Sciatic nerve (tissue), 2 donors: ENCODE results near the gene ZC3H12C. TPM values are rescaled to one million over a fixed set of nuclear protein-coding genes. Genes with fewer than 3 reads are reported as not detected.
"Not testable (repeated sequence)": the region's sequence is repeated elsewhere in the genome, so short reads cannot be mapped to it uniquely, and the experiment has no call there.

Experiments
- ATAC-seq: fragments of 200-7000 bp; cut with Tn5 transposase; one replicate; pipeline ENCODE4 v1.9.1; 2020; ENCODE audit warnings: mild to moderate bottlenecking, moderate library complexity
- DNase-seq: peaks from one replicate; pipeline ENCODE4 v3.0.0-alpha.2; 2020; ENCODE audit warnings: low spot score
- intact Hi-C: fragments of 100-400 bp; cut with DNase I; formaldehyde crosslinking; loops from one replicate; pipeline ENCODE4 v1.14.2; 2022
- total RNA-seq: library from RNA; stranded (reverse); fragmentation: NEBNext Ultra II Directional; extraction: Animal tissue kit (Norgen Biotek cat#: 25700); gene quantifications from one replicate; pipeline ENCODE4 v1.2.1, GENCODE V29; 2021
- donor health status: DM: no; HTN: no; CAD: no.
- donor health status: DM: no; HTN: no; CAD: no.

ZC3H12C gene
- total RNA-seq, 1 donor from 2014 or later: 30.4 TPM

DNA sequence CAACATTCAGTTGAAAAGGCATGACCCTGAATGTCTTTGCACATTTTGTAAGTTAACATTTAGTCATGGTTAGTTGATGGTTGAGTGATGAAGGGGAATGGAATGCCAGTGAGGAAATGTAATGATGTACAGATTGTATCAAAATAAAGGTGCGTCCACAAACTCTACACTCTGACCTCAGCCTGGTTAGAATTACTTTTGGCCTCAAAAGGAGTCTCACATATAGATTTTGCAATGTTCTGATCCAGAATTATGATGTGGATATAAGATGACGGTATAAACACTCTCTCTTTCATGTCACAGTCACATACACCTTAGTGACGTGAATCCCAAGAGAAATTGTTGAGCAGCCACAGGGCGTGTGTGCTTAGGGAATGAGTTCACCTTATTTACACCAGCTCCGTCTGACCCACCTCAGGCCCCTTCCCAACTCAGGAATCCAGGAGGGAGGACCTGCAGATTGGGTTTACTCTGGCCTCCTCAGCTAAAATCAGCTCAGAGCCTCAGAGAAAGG, 103.1 kb downstream of the ZC3H12C start:
- no peak for DNase-seq
- ATAC-seq: peak; percentile 56
- intact Hi-C loops: no loop called here

DNA sequence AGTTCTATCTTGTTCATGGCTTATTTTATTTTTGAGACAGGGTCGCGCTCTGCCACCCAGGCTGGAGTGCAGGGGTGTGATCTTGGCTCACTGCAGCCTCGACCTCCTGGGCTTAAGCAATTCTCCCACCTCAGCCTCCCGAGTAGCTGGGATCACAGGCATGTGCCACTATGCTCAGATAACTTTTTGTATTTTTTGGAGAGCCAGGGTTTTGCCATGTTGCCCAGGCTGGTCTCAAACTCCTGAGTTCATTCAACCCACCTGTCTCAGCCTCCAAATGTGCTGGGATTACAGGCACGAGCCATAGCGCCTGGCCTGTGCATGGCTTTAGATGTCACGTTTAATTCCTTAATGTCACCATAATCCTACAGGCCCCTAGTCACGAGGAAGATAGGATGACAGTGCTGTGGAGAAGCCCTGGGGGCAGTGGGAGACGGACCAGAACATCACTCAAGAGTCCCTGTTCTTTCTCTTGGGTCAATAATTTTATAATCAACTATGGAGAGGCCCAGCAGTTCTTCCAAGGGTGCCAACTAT, 103.8 kb downstream of the ZC3H12C start:
- intact Hi-C loops: no loop called here
- ATAC-seq (no peak), DNase-seq (no peak)

DNA sequence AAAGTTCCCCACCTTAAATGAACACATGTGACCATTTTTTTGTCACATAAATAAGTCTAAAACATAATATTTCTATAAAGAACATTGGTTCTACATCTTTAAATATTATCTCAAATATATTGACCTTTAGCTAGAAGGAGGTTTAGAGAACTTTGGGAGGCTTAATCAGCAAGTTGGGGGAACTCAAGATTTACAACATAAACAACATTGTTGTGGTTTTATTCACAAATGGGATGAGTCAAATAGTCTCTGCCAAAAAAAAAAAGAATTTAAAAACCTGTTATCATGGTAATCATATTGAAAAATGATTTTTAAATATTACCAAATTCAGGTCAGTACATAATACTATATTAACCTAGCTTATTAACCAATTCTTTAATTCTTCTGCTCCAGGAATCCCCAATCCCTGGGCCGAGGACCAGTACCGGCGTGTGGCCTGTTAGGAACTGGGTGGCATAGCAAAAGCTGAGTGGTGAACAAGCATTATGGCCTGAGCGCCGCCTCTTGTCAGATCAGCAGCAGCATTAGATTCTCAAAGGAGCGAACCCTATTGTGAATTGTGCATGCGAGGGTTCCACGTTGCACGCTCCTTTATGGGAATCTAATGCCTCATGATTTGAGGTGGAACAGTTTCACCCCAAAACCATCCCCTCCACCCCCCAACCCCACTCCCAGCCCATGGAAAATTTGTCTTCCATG, 105.0 kb downstream of the ZC3H12C start:
- intact Hi-C loops: no loop called here
- no peak for ATAC-seq
- no peak for DNase-seq

DNA sequence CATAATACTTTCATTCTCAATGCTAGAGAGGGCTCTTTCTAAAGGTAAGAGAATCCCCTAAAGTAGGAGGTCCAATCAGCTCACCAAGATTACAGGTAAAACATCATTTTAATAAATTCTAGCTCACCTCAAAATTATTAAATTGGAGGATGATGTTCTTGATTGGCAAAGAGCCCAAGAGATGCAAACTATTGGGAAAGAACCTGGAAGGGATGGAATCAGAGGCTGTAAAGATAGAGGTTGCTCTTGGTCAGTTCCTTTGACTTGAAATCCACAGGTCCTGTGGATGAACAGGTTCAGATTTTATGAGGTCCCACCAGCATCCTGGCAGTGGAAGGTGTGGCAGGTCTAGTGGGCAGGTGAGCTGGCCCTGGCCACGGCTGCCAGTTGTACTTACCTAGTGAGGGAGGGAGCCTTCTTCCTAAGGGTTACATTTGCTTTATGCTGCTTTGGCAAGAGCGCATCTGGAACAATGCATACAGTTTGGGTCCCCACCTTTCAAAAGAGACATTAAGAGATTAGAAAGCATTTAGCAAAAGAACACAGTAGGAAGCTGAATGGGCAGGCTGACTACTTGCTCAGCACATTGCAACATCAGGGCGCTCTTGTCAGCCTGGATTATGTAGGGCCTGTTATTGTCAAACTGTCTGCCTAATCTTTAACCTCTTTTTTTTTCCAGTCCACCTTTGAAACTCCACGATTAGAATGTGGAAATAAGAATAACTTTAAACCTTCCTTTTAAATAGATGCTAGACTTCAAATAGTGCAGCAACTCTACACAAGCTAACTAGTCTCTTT, 106.2 kb downstream of the ZC3H12C start:
- DNase-seq: no peak
- no peak for ATAC-seq
- intact Hi-C loops: no loop called here

- no peak for ATAC-seq
- intact Hi-C loops: loop anchor here (5.0 to 10.0 kb wide), 2 partner anchors 167 to 235 kb away; no protein-coding TSS in a partner anchor
- no peak for DNase-seq
These were observed 107.0 kb downstream of the ZC3H12C start for GRCh38 chr11:110200241-110200640.

- ATAC-seq (no peak), DNase-seq (no peak)
- intact Hi-C loops: loop anchor here (5.0 to 10.0 kb wide), 2 partner anchors 166 to 234 kb away; no protein-coding TSS in a partner anchor
These were observed 107.6 kb downstream of the ZC3H12C start for GRCh38 chr11:110200836-110201235.

GRCh38 chr11:110207123-110207522, 113.9 kb downstream of the ZC3H12C start:
- DNase-seq (no peak), ATAC-seq (no peak)
- intact Hi-C loops: loop anchor here (10.0 kb wide), 1 partner anchor 228 kb away; no protein-coding TSS in a partner anchor

DNA sequence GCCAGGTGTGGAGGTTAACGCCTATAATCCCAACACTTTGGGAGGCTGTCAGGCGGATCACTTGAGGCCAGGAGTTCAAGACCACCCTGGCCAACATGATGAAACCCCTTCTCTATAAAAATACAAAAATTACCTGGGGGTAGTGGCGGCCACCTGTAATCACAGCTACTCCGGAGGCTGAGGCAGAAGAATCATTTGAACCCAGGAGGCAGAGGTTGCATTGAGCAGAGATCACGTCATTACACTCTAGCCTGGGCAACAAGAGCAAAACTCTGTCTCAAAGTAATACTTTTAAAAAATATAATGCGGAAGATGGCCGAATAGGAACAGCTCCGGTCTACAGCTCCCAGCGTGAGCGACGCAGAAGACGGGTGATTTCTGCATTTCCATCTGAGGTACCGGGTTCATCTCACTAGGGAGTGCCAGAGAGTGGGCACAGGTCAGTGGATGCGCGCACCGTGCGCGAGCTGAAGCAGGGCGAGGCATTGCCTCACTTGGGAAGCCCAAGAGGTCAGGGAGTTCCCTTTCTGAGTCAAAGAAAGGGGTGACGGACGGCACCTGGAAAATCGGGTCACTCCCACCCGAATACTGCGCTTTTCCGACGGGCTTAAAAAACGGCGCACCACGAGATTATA, 115.6 kb downstream of the ZC3H12C start:
- not testable (repeated sequence) for DNase-seq, ATAC-seq
- intact Hi-C loops: loop anchor here (10.0 kb wide), 1 partner anchor 226 kb away; no protein-coding TSS in a partner anchor

DNA sequence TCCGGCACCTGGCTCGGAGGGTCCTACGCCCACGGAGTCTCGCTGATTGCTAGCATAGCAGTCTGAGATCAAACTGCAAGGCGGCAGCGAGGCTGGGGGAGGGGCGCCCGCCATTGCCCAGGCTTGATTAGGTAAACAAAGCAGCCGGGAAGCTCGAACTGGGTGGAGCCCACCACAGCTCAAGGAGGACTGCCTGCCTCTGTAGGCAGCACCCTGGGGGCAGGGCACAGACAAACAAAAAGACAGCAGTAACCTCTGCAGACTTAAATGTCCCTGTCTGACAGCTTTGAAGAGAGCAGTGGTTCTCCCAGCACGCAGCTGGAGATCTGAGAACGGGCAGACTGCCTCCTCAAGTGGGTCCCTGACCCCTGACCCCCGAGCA, 116.1 kb downstream of the ZC3H12C start:
- not testable (repeated sequence) for DNase-seq, ATAC-seq
- intact Hi-C loops: loop anchor here (10.0 kb wide), 1 partner anchor 225 kb away; no protein-coding TSS in a partner anchor

DNA sequence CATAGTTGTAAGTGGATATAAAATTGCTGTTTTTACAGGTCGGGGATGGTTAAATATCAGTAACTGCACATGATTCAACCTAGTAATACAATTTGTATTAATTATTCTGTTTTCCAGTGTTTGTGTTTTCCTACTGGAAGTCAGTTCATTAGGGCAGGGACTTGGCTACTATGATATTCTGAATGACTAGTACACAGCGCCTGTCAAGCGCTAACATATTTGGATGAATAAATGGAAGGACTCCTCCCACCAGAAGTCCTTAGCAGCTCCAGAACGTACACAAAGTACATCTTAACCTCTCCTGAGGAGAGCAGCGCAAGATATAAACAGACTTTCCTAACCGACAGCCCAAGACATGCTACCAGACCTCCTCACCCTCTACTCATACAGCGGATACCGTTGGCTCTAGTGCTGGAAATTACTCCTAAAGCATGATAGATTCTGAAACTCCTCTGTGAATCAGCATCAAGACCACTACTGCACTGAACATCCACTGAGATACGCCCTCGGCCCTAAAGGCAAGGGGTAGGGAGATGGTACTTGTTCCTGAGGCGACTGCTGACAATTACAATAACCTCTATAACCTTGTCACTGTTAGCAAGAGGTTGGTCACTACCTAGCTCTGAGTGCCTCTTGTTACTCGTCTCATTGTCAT, 124.2 kb downstream of the ZC3H12C start:
- ATAC-seq (no peak), DNase-seq (no peak)
- intact Hi-C loops: no loop called here

DNA sequence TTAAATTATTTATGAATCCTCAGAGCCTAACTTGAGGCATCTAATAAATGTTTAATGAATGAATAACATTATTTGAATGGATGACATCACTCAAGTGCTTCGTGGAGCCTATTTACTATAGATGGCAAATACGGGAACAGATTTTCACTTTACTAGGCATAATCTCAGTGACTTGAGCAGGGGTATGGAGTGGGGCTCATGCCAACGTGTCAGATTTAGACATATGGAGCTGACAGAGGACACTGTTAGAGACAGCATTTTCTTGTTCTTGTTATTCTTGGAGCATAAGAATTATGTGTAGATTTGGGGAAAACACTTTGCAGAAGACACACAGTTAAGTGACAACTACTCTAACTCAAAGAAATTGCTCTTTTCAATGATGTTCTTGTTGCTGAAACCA, 124.7 kb downstream of the ZC3H12C start:
- DNase-seq (no peak), ATAC-seq (no peak)
- intact Hi-C loops: no loop called here

DNA sequence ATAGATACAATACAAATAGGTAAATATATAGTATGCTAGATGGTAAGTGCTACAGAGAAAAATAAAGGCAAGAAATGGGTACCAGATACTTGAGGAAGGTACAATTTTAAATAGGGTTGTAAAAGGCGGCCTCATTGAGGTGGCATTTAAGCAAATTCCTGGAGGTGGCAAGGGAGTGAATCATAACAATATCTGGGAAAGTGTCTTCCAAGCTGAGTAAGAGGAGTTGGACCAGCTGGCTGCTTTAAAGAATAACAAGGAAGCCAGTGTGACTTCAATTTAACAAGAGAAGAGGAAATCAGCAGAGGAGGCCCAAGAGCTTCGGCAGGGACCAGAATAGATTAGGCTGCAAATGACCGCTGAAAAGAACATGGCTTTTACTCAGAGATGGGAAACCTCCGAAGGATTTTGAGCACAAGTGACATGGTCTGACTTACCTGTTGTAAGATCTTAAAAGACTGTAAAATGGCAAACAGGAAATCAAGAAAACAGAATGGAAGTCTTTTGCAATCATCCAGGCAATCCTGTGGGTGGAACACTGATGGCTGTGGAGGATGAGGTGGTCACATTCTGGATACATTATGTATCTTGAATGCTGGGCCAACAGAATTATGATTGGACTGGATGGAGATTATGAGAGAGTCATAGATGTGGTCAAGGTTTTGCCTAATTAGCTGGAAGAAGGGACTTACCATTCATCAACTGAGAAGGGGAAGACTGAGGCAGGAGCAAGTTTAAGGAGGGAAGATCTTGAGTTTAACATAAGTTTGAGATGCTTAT, 126.0 kb downstream of the ZC3H12C start:
- intact Hi-C loops: no loop called here
- DNase-seq (no peak), ATAC-seq (no peak)

Other genes with a start within 250 kb of the ZC3H12C start
- gene RDX, start 203.2 kb downstream of the ZC3H12C start, total RNA-seq: 195 TPM